Neuron (in vitro differentiated cells): ENCODE data around the gene REPS2.

Experiments used
- H2AFZ ChIP-seq: one replicate; pipeline ENCODE4 v1.6.1; 2013; ENCODE audit warnings: low read depth, mild to moderate bottlenecking, inconsistent platforms, low read length, moderate library complexity
- H3K27me3 ChIP-seq: one replicate; pipeline ENCODE4 v1.6.1; 2013; ENCODE audit warnings: low read length; ENCODE audit not compliant: insufficient read depth
- H3K36me3 ChIP-seq: one replicate; pipeline ENCODE4 v1.6.1; 2013; ENCODE audit warnings: low read length; ENCODE audit not compliant: insufficient read depth
- H3K4me1 ChIP-seq: one replicate; pipeline ENCODE4 v1.6.1; 2013; ENCODE audit warnings: low read length; ENCODE audit not compliant: insufficient read depth
- H3K4me3 ChIP-seq: 2 replicates; pipeline ENCODE4 v1.5.1; 2013; ENCODE audit warnings: mild to moderate bottlenecking, low read length, moderate library complexity
- H3K9me3 ChIP-seq: one replicate; pipeline ENCODE4 v1.6.1; 2013; ENCODE audit warnings: low read length

The REPS2 gene

DNA sequence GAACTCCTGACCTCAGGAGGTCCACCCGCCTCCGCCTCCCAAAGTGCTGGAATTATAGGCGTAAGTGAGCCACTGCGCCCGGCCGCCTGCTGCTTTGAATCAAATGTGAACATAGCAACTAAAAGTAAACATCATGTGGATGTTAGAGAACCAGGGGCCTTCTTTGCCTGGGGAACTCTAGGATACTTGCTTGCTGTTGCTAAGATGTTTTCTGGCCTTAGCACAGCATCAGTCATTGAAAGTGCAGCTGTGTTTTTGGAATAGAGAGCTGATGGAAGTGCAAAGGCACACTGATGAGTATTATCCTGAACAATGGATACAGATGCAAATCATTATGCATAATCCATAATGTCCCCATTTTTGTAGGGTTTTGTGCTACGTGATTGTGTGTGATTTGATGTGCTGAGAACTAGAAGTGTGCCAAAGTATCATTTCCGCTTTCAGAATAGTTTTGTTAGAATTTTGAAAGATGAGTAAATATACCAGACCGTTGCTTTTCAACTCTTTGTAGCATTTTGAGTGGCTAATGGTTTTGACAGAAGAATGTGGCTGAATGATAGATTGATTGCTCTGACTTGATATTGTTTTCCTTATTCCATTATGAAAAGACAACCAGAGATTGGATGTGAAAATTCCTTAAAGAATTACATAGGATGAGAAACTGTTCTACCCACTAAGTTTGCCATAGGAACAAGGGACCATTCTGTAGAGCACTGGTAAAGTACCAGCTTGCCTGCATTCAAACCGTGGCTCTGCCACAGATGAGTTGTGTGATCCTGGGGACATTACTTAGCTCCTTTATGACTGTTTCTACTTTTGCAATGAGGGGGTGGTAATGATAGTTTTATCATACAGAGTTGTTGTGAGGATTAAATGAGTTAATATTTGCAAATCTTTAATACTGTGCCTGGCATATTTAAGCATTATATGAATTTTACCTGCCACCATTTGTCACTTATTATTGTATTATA, 74.7 kb downstream of the REPS2 start:
- Histone ChIP-seq H3K4me1 (no peaks in the 10 kb centered on the region), H3K27me3 (peaks cover 10% of the 10 kb centered on the region), H3K9me3 (no peaks in the 10 kb centered on the region), H3K36me3 (no peaks in the 10 kb centered on the region), H3K4me3 (no peak overlapping the region), H2AFZ (no peak overlapping the region)

- no peak overlapping the region for H3K4me3 ChIP-seq
- H3K36me3 ChIP-seq: no peaks in the 10 kb centered on the region
- H3K4me1 ChIP-seq: no peaks in the 10 kb centered on the region
- H3K9me3 ChIP-seq: no peaks in the 10 kb centered on the region
- no peak overlapping the region for H2AFZ ChIP-seq
- H3K27me3 ChIP-seq: peaks cover 12% of the 10 kb centered on the region
Measured at GRCh38 chrX:17021851-17022604, 75.6 kb downstream of the REPS2 start.

DNA sequence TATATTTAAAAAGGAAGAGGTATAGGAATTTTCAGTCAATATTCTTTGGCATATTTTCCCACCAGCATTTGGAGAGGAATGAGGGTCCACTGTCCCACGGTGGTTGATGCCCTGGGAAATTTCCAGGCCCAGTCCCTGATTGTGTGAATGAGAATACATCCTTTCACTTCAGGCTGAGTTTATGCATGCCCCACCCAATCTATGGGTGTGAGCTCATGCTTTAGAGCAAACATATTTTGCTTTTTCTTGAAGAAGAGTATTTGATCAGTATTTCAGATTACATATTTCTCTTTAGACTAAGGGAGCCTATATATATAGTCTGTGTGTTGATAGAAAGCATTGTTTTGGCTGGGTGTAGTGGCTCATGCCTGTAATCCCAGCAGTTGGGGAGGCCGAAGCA, 77.2 kb downstream of the REPS2 start:
- Histone ChIP-seq H3K36me3 (no peaks in the 10 kb centered on the region), H2AFZ (no peak overlapping the region), H3K27me3 (peaks cover 12% of the 10 kb centered on the region), H3K4me3 (no peak overlapping the region), H3K9me3 (no peaks in the 10 kb centered on the region), H3K4me1 (no peaks in the 10 kb centered on the region)

DNA sequence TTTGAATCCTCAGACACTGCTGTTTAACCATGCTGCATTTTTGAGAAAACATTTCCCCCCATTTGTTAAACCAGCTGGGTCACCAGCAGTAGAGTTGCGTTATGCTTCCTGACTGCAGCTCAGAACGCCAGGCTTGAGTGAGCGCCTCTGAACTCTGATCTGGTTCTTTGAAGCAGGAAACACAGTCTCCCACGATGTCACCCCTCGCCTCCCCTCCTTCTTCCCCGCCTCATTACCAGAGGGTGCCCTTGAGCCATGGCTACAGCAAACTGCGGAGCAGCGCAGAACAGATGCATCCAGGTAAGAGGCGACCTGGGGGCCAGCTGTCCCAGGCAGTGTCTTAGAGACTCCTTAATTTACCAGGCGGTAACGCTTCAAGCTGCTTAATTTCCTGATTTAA, 78.4 kb downstream of the REPS2 start:
- H3K4me3 ChIP-seq: no peak overlapping the region

DNA sequence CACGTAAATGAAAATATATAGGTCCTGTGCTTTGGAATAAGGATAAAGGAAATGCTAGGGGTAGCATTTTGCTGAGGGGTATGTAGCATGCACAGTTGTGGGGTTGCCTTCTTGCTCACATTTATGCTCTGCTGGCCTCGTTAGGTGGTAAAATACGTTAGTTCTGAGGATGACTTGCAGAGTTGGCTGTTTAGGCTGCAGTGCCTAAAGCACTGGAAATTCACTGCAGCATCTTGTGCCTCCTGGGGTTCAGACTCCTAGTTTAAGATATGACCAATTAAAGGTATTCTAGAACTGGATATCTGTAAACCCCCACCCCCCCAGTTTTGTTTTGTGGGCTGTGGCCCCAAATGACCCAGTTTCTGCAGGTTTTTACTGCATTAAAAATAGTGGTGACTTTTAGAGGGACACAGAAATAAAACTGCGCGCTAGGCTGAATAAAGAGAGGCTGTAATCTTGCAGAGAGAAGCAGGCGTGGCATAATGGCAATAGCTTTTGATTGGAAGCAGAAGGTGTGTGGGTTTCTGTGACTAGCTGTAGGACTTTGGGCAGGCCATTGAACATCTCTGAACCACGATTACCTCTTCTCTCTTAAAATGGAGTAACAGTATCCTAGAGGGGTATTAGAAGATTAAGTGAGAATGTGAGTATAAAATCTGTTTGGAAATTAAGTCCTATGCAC, 79.3 kb downstream of the REPS2 start:
- no peaks in the 10 kb centered on the region for H3K9me3 ChIP-seq
- no peaks in the 10 kb centered on the region for H3K4me1 ChIP-seq
- H3K4me3 ChIP-seq: no peak overlapping the region
- no peaks in the 10 kb centered on the region for H3K36me3 ChIP-seq
- peaks cover 22% of the 10 kb centered on the region for H3K27me3 ChIP-seq
- no peak overlapping the region for H2AFZ ChIP-seq

More for the DNA sequence above, 78.4 kb downstream of the REPS2 start:
- H2AFZ ChIP-seq: no peak overlapping the region
- no peaks in the 10 kb centered on the region for H3K36me3 ChIP-seq
- H3K27me3 ChIP-seq: peaks cover 17% of the 10 kb centered on the region
- no peaks in the 10 kb centered on the region for H3K9me3 ChIP-seq
- no peaks in the 10 kb centered on the region for H3K4me1 ChIP-seq

GRCh38 chrX:17027931-17028330, 81.5 kb downstream of the REPS2 start:
- H3K4me1 ChIP-seq: no peaks in the 10 kb centered on the region
- H3K27me3 ChIP-seq: peaks cover 21% of the 10 kb centered on the region
- H3K4me3 ChIP-seq: no peak overlapping the region
- no peak overlapping the region for H2AFZ ChIP-seq
- no peaks in the 10 kb centered on the region for H3K9me3 ChIP-seq
- no peaks in the 10 kb centered on the region for H3K36me3 ChIP-seq

GRCh38 chrX:17028356-17028755, 81.9 kb downstream of the REPS2 start:
- H3K27me3 ChIP-seq: peaks cover 25% of the 10 kb centered on the region
- H3K4me3 ChIP-seq: no peak overlapping the region
- H3K9me3 ChIP-seq: no peaks in the 10 kb centered on the region
- no peaks in the 10 kb centered on the region for H3K36me3 ChIP-seq
- no peaks in the 10 kb centered on the region for H3K4me1 ChIP-seq
- H2AFZ ChIP-seq: no peak overlapping the region

- Histone ChIP-seq H3K9me3 (no peaks in the 10 kb centered on the region), H3K4me3 (no peak overlapping the region), H3K4me1 (no peaks in the 10 kb centered on the region), H3K27me3 (peaks cover 21% of the 10 kb centered on the region), H3K36me3 (no peaks in the 10 kb centered on the region), H2AFZ (no peak overlapping the region)
Measured at GRCh38 chrX:17030092-17030491, 83.6 kb downstream of the REPS2 start.

GRCh38 chrX:17030580-17031270, 84.3 kb downstream of the REPS2 start:
- no peak overlapping the region for H3K4me3 ChIP-seq
- no peaks in the 10 kb centered on the region for H3K36me3 ChIP-seq

DNA sequence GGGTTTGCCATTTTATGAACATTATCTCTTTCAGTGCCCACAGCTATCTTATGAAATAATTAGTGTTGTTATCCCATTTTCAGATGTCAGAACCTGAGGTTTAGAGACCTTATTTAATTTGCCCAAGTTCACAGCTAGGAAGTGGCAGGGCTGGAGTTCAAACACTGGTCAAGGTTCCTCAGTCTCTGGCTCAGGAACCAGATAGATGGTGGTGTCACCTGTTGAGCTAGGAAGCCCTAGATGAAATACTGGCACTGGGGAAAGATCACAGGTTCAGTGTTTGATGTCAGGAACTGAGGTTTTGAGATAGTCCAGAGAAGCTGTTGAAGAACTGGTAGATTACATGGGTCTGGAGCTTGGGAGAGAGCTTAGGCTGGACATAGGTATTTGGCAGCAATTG, 85.4 kb downstream of the REPS2 start:
- Histone ChIP-seq H2AFZ (no peak overlapping the region), H3K27me3 (peaks cover 18% of the 10 kb centered on the region), H3K4me1 (no peaks in the 10 kb centered on the region), H3K4me3 (no peak overlapping the region), H3K9me3 (no peaks in the 10 kb centered on the region), H3K36me3 (no peaks in the 10 kb centered on the region)

More at GRCh38 chrX:17030580-17031270, 84.3 kb downstream of the REPS2 start:
- Histone ChIP-seq H2AFZ (no peak overlapping the region), H3K9me3 (no peaks in the 10 kb centered on the region), H3K27me3 (peaks cover 21% of the 10 kb centered on the region), H3K4me1 (no peaks in the 10 kb centered on the region)

DNA sequence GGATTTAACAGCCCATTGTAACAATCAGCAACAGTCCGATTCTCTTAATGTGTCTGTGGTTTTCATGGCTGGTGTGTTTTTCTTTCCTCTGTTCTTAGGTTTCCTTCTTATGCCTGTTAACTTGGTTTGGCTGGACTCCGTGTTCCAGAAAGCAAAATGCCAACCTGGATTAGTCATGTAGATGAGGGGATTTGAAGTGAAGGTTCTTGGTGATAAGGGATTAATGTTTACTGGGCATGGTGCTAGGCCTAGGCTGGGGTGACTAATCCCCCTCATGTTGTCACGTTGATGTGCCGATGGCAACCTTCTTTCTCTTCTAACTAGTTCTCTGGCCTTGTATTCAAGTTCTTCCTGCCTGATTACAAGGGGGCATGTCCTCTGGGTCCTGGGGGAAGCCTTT, 85.9 kb downstream of the REPS2 start:
- peaks cover 18% of the 10 kb centered on the region for H3K27me3 ChIP-seq
- H3K9me3 ChIP-seq: no peaks in the 10 kb centered on the region
- H3K36me3 ChIP-seq: no peaks in the 10 kb centered on the region
- no peaks in the 10 kb centered on the region for H3K4me1 ChIP-seq
- H2AFZ ChIP-seq: no peak overlapping the region
- H3K4me3 ChIP-seq: no peak overlapping the region

GRCh38 chrX:17033225-17033624, 86.8 kb downstream of the REPS2 start:
- Histone ChIP-seq H3K4me3 (no peak overlapping the region), H3K9me3 (no peaks in the 10 kb centered on the region), H3K27me3 (peaks cover 18% of the 10 kb centered on the region), H3K4me1 (no peaks in the 10 kb centered on the region), H2AFZ (no peak overlapping the region), H3K36me3 (no peaks in the 10 kb centered on the region)
